Hematopoietic multipotent progenitor cell treated with erythropoietin and hydrocortisone succinate and interleukin-3 and kit ligand, for 6 days (in vitro differentiated cells): ENCODE results near the gene TMTC3.
"Not testable (repeated sequence)": the region's sequence is repeated elsewhere in the genome, so short reads cannot be mapped to it uniquely, and the experiment has no call there.

Experiments used
- DNase-seq: peaks from one replicate; pipeline ENCODE4 v3.0.0-alpha.2; 2015

The TMTC3 gene

GRCh38 chr12:88141774-88142609 lies at the start of gene TMTC3, which contains the start of gene CEP290:
TMTC3 (plus strand) TSS chr12:88142307; CDS start chr12:88148316, 6,009 bp downstream.
CEP290 (minus strand) TSS chr12:88142088; CDS start chr12:88141307, 781 bp downstream.
- DNase-seq = peak; percentile 99

DNA sequence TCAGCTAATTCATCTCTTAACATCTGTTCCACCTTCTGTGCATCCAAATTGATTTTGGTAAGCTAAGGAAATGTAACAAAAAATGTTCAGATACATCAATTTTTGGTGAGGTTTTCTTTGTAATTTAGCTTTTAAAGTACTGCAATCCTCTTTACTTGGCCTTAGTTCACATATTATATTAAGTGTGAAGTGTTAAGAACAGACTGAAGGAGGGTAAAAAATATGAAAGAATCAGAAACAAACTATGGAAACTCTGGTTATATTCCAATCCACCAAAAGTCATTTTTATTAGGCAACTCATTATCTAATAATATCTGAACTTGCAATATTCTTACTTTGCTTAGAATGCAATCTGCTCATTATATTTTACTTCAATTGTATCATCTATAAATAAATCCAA lies 49.3 kb upstream of the TMTC3 start:
- DNase-seq = no peak

DNA sequence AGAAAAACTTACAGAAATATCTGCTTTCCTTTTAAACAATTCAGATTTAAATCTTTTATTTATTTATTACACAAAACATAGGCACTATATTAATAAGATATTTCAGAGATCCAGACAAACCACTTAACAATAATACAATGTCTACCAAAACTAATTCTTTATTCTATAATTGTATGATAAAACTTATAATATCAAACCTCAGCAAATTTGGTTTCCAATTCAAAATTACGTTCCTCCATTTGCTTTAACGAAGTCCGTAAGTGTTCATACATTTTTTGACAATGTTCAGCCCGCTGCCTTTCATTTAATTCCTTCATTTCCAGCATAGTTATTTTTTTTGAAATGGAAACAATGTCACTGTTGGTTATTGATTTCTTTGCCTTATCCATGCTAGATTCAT lies 48.5 kb upstream of the TMTC3 start:
- no peak for DNase-seq

DNA sequence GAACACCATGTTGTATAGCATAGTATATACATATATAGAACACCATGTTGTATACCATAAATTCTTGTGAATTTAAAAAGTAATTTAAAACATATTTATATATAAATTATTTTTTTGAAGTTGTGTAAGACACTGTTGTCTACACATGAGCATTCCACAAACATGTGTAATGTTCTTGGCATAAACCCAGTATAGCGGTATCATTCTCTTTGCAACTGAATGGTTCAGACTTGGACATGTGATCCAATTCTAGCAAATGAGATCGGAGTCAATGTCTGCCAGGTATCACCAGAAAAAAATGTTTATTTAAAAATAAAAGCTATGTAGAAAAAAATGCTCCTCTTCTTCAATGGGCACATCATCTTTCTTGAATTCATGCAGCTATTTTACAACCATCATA lies 34.1 kb upstream of the TMTC3 start:
- DNase-seq = no peak

GRCh38 chr12:88111074-88111652 lies 30.9 kb upstream of the TMTC3 start:
- peak; percentile 68 for DNase-seq

DNA sequence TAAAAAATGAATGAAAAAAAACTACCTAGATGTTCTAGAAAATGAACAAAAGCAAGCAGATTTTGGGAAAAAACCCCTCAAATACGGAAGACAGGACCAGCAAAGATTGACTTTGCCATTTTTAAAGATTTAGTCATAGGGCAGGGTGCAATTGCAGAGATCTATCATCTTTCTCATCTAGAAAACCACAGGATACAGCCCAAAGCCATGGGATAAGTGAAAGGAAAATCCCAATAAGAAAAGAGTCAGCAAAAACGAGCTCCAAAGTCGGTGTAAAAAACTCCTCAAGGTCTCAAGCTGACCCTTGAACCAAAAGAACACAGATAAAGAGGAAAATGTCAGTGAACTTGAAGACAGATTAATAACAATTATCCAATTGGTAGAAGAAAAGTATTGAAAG lies 28.2 kb upstream of the TMTC3 start:
- DNase-seq = no peak

DNA sequence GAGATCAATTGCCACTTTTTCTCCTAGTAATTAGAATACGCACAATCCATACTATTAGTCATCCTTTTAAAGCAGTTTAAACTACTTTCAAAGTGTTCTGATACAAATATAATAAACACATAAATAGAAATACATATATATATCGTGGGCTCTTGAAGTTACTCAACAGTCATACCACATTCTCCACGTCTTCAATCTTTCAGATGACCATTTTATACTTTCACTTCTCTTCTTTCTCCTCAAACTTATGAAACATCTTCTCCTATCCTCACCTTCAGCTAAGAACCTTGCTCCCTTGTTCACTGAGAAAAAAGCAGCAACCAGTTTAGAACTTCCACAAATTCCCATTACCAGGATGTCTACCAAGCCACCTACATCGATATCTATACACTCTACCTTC lies 19.4 kb upstream of the TMTC3 start:
- no peak for DNase-seq

DNA sequence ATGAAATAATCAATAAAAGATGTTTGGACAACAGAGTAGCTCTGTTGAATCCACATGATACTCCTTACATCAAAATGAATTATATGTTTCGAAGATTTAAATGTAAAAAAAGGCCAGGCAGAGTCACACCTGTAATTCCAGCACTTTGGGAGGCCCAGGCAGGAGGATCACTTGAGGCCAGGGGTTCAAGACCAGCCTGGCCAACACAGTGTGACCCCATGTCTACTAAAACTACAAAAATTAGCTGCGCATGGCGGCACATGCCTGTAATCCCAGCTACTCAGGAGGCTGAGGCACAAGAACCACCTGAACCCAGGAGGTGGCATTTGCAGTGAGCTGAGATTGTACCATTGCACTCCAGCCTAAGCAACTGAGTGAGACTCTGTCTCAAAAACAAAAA lies 15.0 kb upstream of the TMTC3 start:
- DNase-seq = no peak

DNA sequence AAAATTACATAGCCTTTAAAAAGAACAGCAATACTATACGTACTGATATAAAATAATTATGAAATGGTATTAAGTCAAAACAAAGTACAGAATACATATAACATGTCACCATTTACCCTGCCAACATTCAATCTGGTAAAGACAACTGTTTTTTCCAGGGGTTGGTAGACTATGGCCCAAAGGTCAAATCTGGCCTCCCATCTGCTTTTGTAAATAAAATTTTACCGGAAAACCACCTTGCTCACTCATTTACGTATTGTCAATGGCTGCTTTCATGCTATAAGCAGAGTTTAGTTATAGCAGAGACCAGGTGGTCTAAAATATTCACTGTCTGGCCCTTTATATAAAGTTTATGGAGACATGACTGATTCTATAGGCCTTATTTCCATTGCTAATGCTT lies 14.3 kb upstream of the TMTC3 start:
- DNase-seq = no peak

DNA sequence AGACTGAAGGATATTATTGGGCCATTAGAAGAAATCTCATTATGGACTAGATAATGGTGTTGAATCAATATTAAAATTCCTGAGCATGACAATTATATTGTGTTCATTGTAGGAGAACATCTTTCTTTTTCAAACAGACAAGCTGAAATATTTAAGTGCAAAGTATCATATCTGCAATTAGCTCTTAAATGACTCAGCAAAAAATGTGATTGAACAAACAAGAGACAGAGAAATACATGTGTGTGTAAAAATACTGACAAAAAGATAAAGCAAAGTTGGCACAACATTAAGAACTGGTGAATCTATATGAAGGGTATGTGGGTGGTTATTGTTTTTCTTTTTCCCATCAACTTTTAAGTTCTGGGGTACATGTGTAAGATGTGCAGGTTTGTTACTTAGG lies 9.7 kb upstream of the TMTC3 start:
- peak; percentile 52 for DNase-seq

GRCh38 chr12:88133181-88133580 lies 8.9 kb upstream of the TMTC3 start:
- DNase-seq = not testable (repeated sequence)

- DNase-seq = not testable (repeated sequence)
Observed at GRCh38 chr12:88139711-88140110, 2.4 kb upstream of the TMTC3 start.

DNA sequence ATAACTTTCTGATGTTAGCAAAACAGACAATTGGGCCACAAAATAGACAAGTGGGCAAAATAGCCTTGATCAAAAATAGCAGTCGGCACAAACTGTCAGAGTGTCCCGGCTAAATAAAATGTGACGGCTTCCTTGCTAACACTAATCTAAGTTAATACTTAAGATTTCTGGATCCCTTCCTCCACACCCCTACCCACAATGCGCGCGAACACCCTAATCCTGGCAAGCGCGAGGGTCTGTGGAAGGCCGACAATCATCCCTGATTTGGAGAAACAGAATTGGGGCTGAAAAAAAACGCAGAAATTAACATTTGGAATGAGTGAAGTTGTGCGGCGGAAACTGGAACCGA lies 708 bp upstream of the TMTC3 start:
- no peak for DNase-seq

- no peak for DNase-seq
Observed at GRCh38 chr12:88142610-88142991, 494 bp downstream of the TMTC3 start.

DNA sequence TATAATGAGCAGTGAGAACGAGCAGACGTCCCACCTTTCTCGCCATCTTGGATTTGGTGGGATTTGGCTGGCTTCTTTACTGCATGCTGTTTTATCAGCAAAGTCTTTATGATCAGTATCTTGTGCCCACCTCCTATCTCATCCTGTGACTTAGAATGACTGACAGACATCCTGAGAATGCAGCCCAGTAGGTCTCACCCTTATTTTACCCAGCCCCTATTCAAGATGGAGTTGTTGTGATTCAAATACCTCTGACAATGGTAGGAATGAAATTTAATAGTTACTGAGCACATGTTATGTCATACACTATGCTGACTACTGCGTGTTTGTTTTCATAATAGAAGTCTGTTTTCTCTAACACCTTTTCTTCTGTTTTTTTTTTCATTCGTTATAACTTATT lies 1.9 kb downstream of the TMTC3 start:
- no peak for DNase-seq

GRCh38 chr12:88144546-88145468 lies 2.7 kb downstream of the TMTC3 start:
- no peak for DNase-seq

DNA sequence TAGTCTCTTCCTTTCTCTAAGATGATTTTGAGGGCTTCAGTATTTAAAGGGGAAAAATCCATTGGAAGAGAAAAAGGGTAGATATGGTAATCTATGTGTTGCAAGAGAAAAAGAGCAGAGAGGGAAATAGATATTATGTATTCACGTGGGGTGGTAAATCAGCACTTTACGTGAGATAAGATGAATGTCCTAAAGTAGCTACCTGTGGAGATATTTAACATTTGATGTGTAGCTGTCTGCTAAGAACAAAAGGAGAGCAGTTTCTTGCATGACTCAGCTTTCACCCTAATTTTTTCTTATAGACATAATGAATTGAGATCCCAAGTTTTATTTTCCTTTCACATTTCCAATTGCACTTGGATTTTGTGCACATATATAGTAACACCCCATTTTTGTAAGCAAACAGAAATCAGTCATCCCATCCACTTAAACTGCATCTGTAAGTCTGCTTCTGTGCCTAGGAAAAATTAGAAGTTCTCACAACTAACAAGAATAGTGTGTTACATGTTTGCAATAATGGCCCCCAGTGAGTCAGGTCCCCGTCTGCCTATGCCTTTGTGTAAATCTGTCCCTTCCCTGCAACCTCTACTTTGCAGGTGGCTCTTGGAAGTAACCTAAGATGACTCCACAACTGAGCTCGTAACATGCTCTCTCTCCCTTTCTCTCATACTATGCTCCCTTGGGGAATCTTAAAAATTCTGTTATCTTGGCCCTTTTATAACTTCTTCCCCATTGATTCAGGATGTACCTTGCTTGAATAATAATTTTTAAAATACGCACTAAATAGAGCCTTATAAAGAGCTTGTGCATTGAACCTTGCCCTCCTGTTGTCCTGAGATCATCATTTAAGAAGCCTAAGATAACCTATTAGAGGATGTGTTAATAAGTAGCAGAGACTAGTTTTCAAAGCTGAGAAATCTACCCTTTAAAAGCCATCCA lies 3.7 kb downstream of the TMTC3 start:
- DNase-seq = no peak

DNA sequence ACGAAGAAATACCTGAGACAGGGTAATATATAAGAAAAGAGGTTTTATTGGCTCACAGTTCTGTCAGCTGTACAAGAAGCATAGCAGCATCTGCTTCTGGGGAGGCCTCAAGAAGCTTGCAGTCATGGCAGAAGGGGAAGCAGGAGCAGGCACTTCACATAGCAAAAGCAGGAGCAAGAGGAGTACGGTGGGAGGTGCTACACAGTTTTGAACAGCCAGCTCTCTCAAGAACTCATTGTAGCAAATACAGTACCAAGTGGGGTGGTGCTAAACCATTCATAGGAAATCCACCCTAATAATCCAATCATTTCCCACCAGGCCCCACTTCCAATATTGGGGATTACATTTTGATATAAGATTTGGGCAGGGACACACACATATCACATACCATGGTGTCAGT lies 8.0 kb downstream of the TMTC3 start:
- no peak for DNase-seq

GRCh38 chr12:88153959-88154358 lies 11.9 kb downstream of the TMTC3 start:
- DNase-seq = peak; percentile 62

DNA sequence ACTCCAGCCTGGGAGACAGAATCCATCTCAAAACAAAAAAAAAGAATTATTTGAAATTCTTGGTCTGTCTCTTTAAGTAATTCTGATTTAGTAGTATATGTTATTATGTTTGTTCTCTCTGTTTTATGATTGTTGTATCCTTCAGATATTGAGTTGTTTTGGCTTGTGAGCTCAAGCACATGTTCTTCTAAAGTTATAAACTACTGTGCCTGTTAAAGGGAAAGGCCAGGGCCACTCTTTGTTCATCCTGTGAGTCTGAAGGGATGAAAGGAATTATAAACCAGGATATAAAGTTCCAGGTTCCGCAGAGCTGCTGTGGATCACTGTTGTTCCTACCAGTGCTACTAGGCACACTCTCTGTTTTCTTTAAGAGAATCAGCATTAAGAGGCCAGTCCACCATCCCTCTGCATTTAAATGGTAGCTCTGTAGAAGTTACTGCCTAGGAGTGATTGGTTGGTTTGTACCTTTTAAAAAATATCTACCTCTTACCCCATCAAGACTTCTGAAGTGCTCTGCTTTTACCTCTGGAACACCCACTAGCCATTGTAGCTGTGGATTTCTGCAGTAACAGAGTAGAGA lies 14.1 kb downstream of the TMTC3 start:
- no peak for DNase-seq

DNA sequence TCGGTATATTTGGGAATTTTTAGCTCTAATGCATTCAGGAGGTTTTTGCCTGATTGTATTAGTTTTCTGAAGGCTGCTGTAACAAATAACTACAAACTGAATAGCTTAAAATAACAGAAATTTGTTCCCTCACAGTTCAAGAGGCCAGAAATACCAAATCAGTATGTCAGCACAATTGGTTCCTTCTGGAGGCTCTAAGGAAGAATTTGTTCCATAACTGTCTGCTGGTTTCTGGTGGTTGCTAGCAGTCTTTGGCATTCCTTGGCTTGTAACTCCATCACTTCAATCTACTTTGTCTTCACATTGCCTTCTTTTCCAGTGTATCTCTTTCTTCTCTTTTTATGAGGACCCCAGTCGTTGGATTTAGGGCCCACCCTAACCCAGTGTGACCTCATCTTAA lies 21.3 kb downstream of the TMTC3 start:
- no peak for DNase-seq

DNA sequence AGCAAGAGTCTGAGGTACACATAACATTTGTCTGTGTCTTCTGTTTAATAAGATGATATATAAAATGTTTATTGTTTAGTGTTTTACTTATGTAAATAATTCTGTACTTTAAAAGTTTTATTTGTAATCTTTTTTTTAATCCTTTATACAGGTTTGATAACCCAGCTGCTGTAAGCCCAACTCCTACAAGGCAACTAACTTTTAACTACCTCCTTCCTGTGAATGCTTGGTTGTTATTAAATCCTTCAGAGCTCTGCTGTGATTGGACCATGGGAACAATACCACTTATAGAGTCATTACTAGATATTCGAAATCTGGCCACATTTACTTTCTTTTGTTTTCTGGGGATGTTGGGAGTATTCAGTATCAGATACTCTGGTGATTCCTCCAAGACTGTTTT lies 24.1 kb downstream of the TMTC3 start:
- no peak for DNase-seq
